Suppressor macrophage treated with lipopolysaccharide for 4 hours (primary cell): ENCODE measurements around the gene SNRK.
"Not testable (repeated sequence)": the region's sequence is repeated elsewhere in the genome, so short reads cannot be mapped to it uniquely, and the experiment has no call there.

Source experiments
- DNase-seq: peaks from one replicate; pipeline ENCODE4 v3.0.0-alpha.2; 2020

The SNRK gene

GRCh38 chr3:43346978-43347749, 60.8 kb downstream of the SNRK start:
- no peak for DNase-seq

- no peak for DNase-seq
Observed at GRCh38 chr3:43347774-43348173, 61.4 kb downstream of the SNRK start.

DNA sequence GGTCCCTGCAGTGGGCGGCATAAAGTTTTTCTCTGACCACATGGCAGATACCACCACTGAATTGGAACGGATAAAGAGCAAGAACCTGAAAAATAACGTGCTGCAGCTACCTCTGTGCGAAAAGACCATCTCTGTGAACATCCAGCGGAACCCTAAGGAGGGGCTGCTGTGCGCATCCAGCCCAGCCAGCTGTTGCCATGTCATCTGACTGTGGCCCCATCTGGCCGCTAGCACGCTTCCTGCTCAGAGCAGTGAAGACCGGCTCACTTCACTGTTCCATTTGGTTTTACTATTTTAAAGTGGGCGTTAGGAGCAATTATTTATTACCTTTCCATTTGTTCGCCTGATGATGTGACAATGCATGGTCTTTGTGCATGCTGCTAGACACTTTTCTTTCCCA, 62.0 kb downstream of the SNRK start:
- no peak for DNase-seq

GRCh38 chr3:43348852-43349574, 62.7 kb downstream of the SNRK start:
- DNase-seq, result no peak

GRCh38 chr3:43349716-43350115, 63.4 kb downstream of the SNRK start:
- DNase-seq, result no peak

DNA sequence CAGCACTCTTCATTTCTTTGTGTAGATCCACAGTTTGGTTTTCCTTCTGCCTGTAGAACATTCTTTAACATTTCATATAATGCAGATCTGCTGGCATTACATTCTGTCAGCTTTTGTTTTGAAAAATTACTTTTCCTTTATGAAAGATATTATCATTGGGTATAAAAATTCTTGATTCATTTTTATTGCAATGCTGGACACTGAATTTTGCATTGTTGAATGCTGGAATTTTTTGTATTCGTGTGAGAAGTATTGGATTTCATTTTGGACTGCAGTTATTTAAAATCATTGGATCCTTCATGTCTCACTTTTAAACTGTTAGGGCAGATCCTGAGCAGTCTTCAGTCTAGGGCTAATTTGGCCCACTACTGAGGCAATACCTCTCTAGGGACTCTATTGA, 67.1 kb downstream of the SNRK start:
- DNase-seq, result no peak

DNA sequence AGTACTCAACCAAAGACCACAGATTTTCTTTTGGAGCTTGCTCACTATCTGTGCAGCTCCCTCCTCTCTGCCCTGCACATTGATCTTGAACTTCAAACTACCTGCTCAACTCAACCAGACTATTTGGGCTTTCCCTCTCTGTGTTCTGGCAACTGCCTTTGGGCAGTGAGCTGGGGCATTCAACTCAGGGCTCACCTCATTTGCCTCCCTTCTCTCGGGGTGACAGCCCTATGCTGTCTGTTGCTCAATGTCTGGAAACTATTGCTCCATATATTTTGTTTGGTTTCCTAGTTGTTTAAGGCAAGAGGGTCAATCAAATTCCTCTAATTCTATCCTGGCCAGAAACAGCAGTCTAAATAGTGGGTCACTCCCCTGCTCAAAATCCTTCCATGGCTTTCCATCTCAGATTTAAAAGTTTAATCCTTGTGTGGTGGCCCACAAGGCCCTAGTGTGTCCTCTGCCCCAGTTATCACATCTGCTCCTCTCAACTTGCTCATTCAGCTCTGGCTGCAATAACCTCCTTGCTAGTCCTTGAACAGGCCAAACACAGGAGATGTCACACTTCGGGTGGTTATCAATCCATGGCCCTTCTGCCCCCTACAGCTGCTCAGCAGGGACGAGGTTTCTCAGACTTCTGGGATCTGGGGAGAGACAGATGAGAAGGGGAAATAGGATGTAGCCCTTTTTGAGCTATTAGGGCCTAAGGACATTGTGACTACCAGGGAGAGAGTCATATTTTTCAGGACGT, 67.8 kb downstream of the SNRK start:
- DNase-seq, result no peak

GRCh38 chr3:43356033-43356432, 69.7 kb downstream of the SNRK start:
- not testable (repeated sequence) for DNase-seq

DNA sequence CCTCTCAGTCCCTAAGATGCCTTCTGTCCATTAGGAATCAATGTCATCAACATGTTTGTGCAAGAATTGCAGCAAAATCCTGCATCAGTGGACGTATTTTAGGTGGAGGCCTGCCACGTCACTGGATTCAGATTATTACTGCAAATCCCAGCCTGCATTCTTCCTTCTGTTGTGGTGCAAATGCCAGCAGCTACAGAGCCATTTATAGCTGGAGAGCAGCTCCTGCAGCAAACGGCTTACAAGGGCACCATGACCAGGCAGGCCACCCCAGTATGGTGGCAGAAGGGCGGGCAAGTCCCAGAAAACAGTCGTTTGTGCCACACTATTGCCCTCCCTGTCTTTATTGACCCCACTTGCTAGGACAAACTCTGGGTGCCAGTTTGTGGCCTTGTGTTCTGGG, 74.7 kb downstream of the SNRK start:
- DNase-seq, result no peak

GRCh38 chr3:43362183-43362582, 75.8 kb downstream of the SNRK start:
- no peak for DNase-seq

GRCh38 chr3:43362961-43363360, 76.6 kb downstream of the SNRK start:
- no peak for DNase-seq

DNA sequence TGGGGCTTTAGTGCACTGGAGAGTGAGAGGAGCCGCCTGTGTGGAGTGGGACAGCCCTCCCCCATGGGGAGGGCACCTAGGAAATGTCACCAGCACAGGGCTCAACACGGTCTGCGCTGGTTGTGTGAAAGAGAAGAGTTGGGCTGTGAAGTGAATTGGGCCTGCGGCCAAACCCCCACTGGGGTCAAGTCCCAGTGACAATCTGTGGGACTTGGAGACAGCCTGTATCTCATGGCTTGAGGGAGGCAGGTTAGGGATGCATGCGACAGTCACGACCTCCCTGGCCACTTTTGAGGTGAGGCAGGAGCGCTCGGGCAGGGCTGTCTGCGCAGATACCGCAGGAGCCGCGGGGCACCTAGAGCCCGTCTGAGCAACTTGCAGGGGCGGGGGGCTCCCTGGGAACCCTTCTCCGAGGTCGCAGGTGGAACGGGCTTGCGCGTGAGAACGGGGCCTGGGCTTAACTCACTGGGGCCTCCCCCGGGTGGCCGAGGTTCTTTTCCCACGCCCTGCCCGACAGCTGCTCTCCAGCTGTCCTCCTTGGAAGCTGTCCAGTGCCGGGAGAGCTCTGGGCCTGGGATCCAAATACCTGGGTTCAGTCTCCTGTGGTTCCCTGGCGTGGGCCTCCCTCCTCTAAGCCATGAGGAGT, 77.4 kb downstream of the SNRK start:
- no peak for DNase-seq

DNA sequence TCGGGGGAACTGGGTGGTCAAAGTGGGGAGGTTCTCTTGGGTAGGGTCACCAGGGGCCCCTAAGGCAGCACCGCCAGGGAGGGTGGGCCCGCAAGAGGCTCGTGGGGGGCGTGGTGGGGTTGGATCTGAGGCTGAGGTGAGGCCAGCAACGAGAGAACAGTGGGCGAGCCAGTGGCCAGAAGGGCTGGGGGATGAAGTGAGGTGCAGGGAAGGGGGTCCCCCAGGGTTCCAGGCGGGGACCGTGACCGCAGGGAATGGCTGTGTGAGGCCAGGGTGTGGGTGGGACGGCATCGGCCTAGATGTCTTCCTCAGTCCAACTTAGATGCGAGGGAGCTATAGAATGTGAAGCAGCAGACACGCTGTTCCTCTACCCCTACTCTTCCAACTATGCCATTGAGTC, 78.2 kb downstream of the SNRK start:
- no peak for DNase-seq

DNA sequence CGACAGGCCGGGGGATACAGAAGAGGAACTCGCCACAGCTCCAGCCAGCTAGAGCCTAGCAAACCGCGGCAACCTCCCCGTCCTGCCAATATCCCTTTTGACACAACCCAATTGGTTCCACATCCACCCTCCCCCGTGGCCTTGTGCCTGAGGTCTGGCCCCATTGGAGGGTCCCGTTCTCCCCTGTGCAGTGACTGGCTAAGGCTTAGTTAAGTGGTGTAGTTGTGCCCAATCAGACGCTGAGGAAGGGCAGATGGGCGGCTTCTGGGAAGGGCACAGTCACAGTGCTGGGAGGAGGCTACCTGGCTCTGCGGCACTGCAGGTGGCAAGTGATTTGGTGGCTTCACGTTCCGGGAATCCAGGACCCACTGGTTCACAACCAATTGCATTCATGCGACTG, 78.6 kb downstream of the SNRK start:
- no peak for DNase-seq

DNA sequence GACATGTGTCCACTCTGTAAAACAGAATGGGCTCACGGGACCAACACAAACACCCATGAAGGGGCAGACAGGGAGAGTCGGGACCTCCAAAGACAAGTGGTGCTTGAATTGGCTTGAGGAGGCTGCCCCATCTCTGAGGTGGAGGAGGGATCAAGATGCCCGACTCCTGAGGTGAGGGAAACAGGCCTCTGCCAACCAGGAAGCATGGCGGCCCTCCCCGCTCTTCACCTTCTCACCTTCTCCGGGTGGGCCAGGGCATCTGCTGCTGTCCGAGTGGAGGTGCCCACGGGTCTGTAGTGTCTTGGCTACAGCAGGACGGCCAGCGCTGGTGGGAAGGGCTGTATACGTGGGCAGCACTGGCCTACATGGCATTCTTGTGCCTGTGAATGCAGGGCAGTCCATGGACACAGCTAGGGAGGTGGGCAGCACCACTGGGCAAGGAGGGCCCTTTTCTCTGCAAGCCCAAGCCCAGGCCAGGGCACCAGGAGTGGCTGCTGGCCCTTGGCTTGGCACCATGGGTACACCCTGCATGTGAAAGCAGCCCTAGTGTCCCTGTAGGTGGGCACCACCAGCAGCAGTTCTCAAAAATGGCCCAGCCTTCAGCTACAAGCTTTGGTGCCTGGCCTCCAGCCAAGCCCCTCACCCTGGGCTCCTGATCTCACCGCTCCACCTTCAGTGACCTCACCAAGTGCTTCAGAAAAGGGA, 79.4 kb downstream of the SNRK start:
- DNase-seq, result no peak

DNA sequence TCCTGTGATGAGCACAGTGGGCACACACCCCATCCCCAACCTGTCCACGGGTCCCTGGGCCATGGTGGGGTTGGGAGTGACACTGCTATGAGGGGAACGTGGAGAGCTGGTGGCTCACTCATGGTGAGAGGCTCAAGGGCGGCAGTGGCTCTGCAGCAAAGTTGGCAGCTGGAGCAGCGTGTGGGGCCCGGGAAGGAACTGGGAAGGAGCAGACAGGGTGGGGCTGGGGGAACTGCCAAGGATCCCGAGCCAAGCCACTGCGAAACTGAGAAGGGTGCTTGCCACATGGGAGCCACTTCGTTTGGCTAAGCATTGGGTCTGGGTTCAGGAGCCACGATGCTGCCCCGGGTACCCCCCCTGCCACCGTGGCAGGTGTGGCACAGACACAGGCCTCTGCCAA, 80.1 kb downstream of the SNRK start:
- no peak for DNase-seq

- no peak for DNase-seq
Observed at GRCh38 chr3:43366885-43367284, 80.5 kb downstream of the SNRK start.

GRCh38 chr3:43369404-43370292, 83.3 kb downstream of the SNRK start:
- peak; percentile 79 for DNase-seq

DNA sequence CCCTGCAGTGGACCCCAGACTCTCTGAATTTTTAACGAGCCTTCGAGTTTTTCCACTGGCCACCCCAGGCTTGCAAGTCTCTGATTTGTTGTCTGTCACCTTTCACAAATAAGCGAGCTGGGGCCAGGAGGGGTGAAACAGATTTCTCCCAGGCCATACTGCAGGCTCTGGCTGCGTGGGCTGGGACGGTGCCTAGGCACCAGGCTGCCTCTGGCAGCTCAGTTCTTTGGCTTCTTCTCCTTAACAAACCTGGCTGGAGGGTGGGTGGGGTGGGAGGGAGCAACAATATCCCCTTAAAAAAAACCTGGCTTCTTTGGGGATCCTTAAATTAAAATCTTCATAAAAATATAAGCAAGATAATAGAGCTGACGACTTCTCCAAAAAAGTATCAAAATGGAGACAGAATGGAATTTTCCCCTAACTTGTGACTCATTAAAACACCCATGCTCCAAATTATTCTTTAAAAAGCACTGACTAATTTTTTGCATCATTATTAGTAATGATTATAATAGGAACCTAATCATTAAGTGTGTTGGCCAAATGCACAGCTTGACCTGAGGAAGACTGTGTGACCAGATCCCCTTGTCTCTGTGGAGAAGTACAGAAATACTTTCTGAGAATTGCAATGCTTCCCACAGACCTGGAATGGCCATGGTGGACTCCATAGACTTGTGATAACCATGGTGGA, 84.1 kb downstream of the SNRK start:
- peak; percentile 57 for DNase-seq

GRCh38 chr3:43371494-43371893, 85.2 kb downstream of the SNRK start:
- no peak for DNase-seq
